ENCODE results near the gene RAB9A.
"Not testable (repeated sequence)": the region's sequence is repeated elsewhere in the genome, so short reads cannot be mapped to it uniquely, and the experiment has no call there.

Gene RAB9A, protein sequence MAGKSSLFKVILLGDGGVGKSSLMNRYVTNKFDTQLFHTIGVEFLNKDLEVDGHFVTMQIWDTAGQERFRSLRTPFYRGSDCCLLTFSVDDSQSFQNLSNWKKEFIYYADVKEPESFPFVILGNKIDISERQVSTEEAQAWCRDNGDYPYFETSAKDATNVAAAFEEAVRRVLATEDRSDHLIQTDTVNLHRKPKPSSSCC

GRCh38 chrX:13688958-13689740 lies at the start of gene RAB9A:
Gene RAB9A (plus strand): TSS chrX:13689128. CDS start chrX:13708747, 19,619 bp downstream.
- peaks cover 39% of the 10 kb centered on the region for H3K4me1 ChIP-seq (ENCODE audit: control insufficient read depth, insufficient read depth, low read length, unreplicated experiment)
- H3K27ac ChIP-seq (ENCODE audit: low read depth, low read length) = peak within 1 kb of the TSS; percentile 94
- peak within 1 kb of the TSS; percentile 89 for H2AFZ ChIP-seq (ENCODE audit: low read length, unreplicated experiment)
- 0 out of 2 replicates have a peak, but pooled peaks cover 7% of the 10 kb centered on the region for H3K36me3 ChIP-seq (ENCODE audit: insufficient read depth, low read length)
- no peaks in the 10 kb centered on the region for H3K27me3 ChIP-seq (ENCODE audit: insufficient read depth, low read length)
- peak within 1 kb of the TSS; percentile 100 for H3K4me3 ChIP-seq (ENCODE audit: low read depth, low read length)
- H3K79me2 ChIP-seq (ENCODE audit: control insufficient read depth, insufficient read depth, low read length, unreplicated experiment) = peaks cover 51% of the 10 kb centered on the region

DNA sequence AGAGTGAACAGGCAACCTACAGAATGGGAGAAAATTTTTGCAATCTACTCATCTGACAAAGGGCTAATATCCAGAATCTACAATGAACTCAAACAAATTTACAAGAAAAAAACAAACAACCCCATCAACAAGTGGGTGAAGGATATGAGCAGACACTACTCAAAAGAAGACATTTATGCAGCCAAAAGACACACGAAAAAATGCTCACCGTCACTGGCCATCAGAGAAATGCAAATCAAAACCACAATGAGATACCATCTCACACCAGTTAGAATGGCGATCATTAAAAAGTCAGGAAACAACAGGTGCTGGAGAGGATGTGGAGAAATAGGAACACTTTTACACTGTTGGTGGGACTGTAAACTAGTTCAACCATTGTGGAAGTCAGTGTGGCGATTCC lies 47.2 kb upstream of the RAB9A start:
- H3K4me3 ChIP-seq (ENCODE audit: low read depth, low read length); H3K36me3 ChIP-seq (ENCODE audit: insufficient read depth, low read length); H3K27me3 ChIP-seq (ENCODE audit: insufficient read depth, low read length): not testable (repeated sequence)

DNA sequence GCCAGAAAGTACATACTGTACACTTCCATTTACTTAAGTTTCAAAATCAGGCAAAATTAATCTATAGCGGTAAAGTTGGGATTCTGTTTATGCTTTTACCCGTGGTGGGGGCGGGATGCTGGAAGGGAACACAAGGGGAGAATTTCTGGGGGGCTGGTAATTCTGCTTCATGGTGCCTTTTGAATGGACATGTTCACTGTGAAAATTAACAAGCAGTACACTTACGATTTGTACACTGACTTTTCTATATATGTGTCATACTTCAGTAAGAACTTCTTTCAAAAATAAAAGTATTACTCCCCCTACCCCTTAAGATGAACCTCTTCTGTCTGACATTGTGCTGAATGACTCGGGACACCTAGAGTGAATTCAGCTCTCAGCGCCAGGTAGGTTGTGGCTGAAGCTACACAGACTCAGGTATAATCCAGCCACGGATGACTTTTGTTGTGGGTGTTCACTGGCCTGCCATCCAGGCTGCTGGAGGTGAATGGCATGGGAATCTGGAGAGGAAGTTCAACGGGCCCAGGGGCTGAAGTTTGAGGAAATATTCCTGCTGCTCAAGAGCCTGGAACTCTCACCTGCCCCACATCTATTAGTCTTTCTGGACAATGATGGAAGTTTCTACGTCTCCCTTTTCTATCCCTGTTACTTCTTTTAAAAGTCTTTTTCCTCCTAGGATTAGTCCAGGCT lies 43.3 kb upstream of the RAB9A start:
- Histone ChIP-seq H3K79me2 (ENCODE audit: control insufficient read depth, insufficient read depth, low read length, unreplicated experiment) (no peaks in the 10 kb centered on the region), H3K4me1 (ENCODE audit: control insufficient read depth, insufficient read depth, low read length, unreplicated experiment) (peaks cover 6% of the 10 kb centered on the region), H2AFZ (ENCODE audit: low read length, unreplicated experiment) (peak overlapping the region; percentile 65), H3K4me3 (ENCODE audit: low read depth, low read length) (no peak overlapping the region), H3K36me3 (ENCODE audit: insufficient read depth, low read length) (no peaks in the 10 kb centered on the region), H3K27ac (ENCODE audit: low read depth, low read length) (no peak overlapping the region), H3K27me3 (ENCODE audit: insufficient read depth, low read length) (no peaks in the 10 kb centered on the region)

More for the DNA sequence above, 47.2 kb upstream of the RAB9A start:
- H3K79me2 ChIP-seq (ENCODE audit: control insufficient read depth, insufficient read depth, low read length, unreplicated experiment); H3K4me1 ChIP-seq (ENCODE audit: control insufficient read depth, insufficient read depth, low read length, unreplicated experiment); H2AFZ ChIP-seq (ENCODE audit: low read length, unreplicated experiment); H3K27ac ChIP-seq (ENCODE audit: low read depth, low read length): not testable (repeated sequence)

DNA sequence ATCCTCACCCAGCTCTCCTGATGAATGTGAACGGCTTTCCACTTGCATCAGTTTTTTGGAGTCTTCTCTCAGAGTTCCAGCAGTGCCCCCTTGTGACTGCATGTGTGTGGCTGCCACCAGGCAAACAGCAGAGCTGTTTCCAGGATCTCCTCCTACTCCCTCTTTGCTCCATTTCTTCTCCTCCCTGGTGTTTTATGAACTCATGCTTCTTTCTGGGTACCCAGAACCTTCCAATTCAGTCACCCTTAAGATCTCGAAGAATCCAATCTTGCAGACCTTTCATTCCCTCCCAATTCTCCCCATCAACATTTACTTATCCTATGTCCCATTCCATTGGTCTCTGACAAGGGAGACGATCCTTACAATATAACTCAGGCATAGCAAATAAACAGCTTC lies 42.8 kb upstream of the RAB9A start:
- H2AFZ ChIP-seq (ENCODE audit: low read length, unreplicated experiment) = peak overlapping the region; percentile 65
- no peak overlapping the region for H3K27ac ChIP-seq (ENCODE audit: low read depth, low read length)
- H3K4me1 ChIP-seq (ENCODE audit: control insufficient read depth, insufficient read depth, low read length, unreplicated experiment) = peaks cover 11% of the 10 kb centered on the region
- H3K79me2 ChIP-seq (ENCODE audit: control insufficient read depth, insufficient read depth, low read length, unreplicated experiment) = no peaks in the 10 kb centered on the region
- H3K36me3 ChIP-seq (ENCODE audit: insufficient read depth, low read length) = no peaks in the 10 kb centered on the region
- no peaks in the 10 kb centered on the region for H3K27me3 ChIP-seq (ENCODE audit: insufficient read depth, low read length)
- H3K4me3 ChIP-seq (ENCODE audit: low read depth, low read length) = no peak overlapping the region

DNA sequence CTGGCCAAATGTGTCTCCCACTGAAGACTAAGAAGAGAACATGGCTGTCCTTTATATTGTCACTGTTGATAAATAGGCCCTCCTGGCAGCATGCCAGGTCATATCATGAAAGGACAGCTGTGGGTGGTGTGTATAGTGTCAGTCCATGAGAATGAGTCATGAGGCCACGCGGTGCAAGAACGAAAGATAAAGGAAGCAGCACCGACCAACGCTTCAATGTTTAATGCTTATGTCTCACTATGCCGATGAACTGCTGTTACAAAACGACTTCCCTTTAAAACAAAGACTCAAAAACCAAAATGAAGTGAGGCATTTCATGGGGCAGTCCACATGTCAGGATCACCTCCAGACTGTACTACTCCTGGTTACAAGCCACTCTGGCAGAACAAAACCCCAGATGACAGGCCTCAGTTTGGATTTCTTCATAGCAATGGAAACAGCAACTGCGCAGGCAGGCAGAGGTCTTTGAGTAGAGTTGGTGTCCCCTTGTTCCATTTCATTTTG lies 41.2 kb upstream of the RAB9A start:
- Histone ChIP-seq H3K4me3 (ENCODE audit: low read depth, low read length) (peak overlapping the region; percentile 37; the same call in 1 of the 2 replicates), H3K4me1 (ENCODE audit: control insufficient read depth, insufficient read depth, low read length, unreplicated experiment) (peaks cover 17% of the 10 kb centered on the region), H3K79me2 (ENCODE audit: control insufficient read depth, insufficient read depth, low read length, unreplicated experiment) (no peaks in the 10 kb centered on the region), H3K27ac (ENCODE audit: low read depth, low read length) (peak overlapping the region; percentile 38; the same call in 1 of the 2 replicates), H3K36me3 (ENCODE audit: insufficient read depth, low read length) (no peaks in the 10 kb centered on the region), H2AFZ (ENCODE audit: low read length, unreplicated experiment) (peak overlapping the region; percentile 45), H3K27me3 (ENCODE audit: insufficient read depth, low read length) (no peaks in the 10 kb centered on the region)

DNA sequence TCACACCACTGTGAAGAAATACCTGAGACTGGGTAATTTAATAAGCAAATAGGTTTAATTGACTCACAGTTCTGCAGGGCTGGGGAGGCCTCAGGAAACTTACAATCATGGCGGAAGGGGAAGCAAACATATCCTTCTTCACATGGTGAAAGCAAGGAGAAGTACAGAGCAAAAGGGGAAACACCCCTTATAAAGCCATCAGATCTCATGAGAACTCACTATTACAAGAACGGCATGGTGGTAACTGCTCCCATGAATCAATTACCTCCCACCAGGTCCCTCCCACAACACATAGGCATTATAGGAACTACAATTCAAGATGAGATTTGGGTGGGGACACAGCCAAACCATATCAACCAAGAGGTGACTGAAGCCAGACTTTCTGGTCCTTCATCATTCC lies 40.6 kb upstream of the RAB9A start:
- H3K4me3 ChIP-seq (ENCODE audit: low read depth, low read length); H3K79me2 ChIP-seq (ENCODE audit: control insufficient read depth, insufficient read depth, low read length, unreplicated experiment); H2AFZ ChIP-seq (ENCODE audit: low read length, unreplicated experiment); H3K27ac ChIP-seq (ENCODE audit: low read depth, low read length); H3K36me3 ChIP-seq (ENCODE audit: insufficient read depth, low read length); H3K27me3 ChIP-seq (ENCODE audit: insufficient read depth, low read length): not testable (repeated sequence)
- H3K4me1 ChIP-seq (ENCODE audit: control insufficient read depth, insufficient read depth, low read length, unreplicated experiment) = peaks cover 17% of the 10 kb centered on the region

GRCh38 chrX:13649838-13650237 lies 39.1 kb upstream of the RAB9A start:
- Histone ChIP-seq H3K4me3 (ENCODE audit: low read depth, low read length) (no peak overlapping the region), H3K4me1 (ENCODE audit: control insufficient read depth, insufficient read depth, low read length, unreplicated experiment) (peaks cover 24% of the 10 kb centered on the region), H3K36me3 (ENCODE audit: insufficient read depth, low read length) (no peaks in the 10 kb centered on the region), H2AFZ (ENCODE audit: low read length, unreplicated experiment) (no peak overlapping the region), H3K79me2 (ENCODE audit: control insufficient read depth, insufficient read depth, low read length, unreplicated experiment) (no peaks in the 10 kb centered on the region), H3K27me3 (ENCODE audit: insufficient read depth, low read length) (no peaks in the 10 kb centered on the region), H3K27ac (ENCODE audit: low read depth, low read length) (no peak overlapping the region)

DNA sequence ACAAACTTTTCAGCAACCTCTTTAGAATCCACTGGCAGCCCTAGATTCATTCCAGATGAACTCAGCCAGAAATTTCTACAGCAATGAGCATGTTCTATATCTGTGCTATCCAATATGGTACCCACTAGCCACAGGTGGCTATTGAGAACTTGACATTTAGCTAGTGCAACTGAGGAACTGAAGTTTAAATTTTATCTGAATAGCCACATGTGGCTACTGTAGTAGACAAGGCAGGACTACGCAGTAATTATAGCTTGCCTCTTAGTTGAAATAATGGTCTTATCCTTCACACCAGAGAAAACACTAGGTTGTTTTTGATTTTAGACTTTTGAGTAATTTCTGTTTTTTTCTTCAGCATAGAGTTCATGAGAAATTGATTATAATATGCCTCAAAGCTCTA lies 38.6 kb upstream of the RAB9A start:
- no peak overlapping the region for H3K27ac ChIP-seq (ENCODE audit: low read depth, low read length)
- no peaks in the 10 kb centered on the region for H3K36me3 ChIP-seq (ENCODE audit: insufficient read depth, low read length)
- no peak overlapping the region for H2AFZ ChIP-seq (ENCODE audit: low read length, unreplicated experiment)
- peaks cover 24% of the 10 kb centered on the region for H3K4me1 ChIP-seq (ENCODE audit: control insufficient read depth, insufficient read depth, low read length, unreplicated experiment)
- H3K27me3 ChIP-seq (ENCODE audit: insufficient read depth, low read length) = no peaks in the 10 kb centered on the region
- no peaks in the 10 kb centered on the region for H3K79me2 ChIP-seq (ENCODE audit: control insufficient read depth, insufficient read depth, low read length, unreplicated experiment)
- H3K4me3 ChIP-seq (ENCODE audit: low read depth, low read length) = no peak overlapping the region

GRCh38 chrX:13651150-13651549 lies 37.8 kb upstream of the RAB9A start:
- H3K27me3 ChIP-seq (ENCODE audit: insufficient read depth, low read length) = no peaks in the 10 kb centered on the region

DNA sequence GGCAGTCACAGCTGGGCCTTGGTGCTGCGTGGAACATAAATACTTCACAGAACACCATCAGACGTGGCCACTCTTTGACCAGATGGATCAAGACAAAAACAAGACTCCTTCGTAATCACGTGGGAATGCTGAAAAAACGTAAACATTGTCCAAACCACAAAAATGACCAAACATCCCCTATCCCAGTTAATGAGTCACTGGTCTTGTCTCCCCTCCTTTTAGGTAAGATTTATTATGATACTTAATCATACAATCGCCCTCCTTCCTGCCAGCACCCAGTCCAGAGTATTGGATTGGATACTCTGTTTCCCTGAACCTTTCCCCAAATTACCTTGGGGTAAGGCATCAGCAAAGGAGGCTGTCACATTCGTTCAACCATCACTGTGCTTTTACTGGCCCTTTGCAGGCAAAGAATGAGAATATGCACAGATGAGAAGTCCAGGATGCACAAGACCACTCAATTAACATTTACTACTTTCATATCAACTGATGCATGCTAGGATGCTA lies 36.6 kb upstream of the RAB9A start:
- Histone ChIP-seq H3K36me3 (ENCODE audit: insufficient read depth, low read length) (no peaks in the 10 kb centered on the region), H3K79me2 (ENCODE audit: control insufficient read depth, insufficient read depth, low read length, unreplicated experiment) (no peaks in the 10 kb centered on the region), H2AFZ (ENCODE audit: low read length, unreplicated experiment) (peak overlapping the region; percentile 70), H3K4me3 (ENCODE audit: low read depth, low read length) (peak overlapping the region; percentile 88), H3K4me1 (ENCODE audit: control insufficient read depth, insufficient read depth, low read length, unreplicated experiment) (peaks cover 21% of the 10 kb centered on the region), H3K27me3 (ENCODE audit: insufficient read depth, low read length) (no peaks in the 10 kb centered on the region), H3K27ac (ENCODE audit: low read depth, low read length) (peak overlapping the region; percentile 95)

More at GRCh38 chrX:13651150-13651549, 37.8 kb upstream of the RAB9A start:
- peaks cover 24% of the 10 kb centered on the region for H3K4me1 ChIP-seq (ENCODE audit: control insufficient read depth, insufficient read depth, low read length, unreplicated experiment)
- no peaks in the 10 kb centered on the region for H3K79me2 ChIP-seq (ENCODE audit: control insufficient read depth, insufficient read depth, low read length, unreplicated experiment)
- H3K36me3 ChIP-seq (ENCODE audit: insufficient read depth, low read length) = no peaks in the 10 kb centered on the region
- no peak overlapping the region for H2AFZ ChIP-seq (ENCODE audit: low read length, unreplicated experiment)
- H3K4me3 ChIP-seq (ENCODE audit: low read depth, low read length) = no peak overlapping the region
- H3K27ac ChIP-seq (ENCODE audit: low read depth, low read length) = peak overlapping the region; percentile 95

All from ACC112 (cell line).